Measurements from ENCODE around the gene ZNF362.
A peak's percentile ranks its signal among the peaks of the same experiment; 100 is the strongest.

The ZNF362 gene

GRCh38 chr1:33341190-33341589, 84.9 kb downstream of the ZNF362 start:
- DNase-seq (ENCODE audit: extremely low read depth in 1 of 2, low read depth in 1 of 2): no peak

DNA sequence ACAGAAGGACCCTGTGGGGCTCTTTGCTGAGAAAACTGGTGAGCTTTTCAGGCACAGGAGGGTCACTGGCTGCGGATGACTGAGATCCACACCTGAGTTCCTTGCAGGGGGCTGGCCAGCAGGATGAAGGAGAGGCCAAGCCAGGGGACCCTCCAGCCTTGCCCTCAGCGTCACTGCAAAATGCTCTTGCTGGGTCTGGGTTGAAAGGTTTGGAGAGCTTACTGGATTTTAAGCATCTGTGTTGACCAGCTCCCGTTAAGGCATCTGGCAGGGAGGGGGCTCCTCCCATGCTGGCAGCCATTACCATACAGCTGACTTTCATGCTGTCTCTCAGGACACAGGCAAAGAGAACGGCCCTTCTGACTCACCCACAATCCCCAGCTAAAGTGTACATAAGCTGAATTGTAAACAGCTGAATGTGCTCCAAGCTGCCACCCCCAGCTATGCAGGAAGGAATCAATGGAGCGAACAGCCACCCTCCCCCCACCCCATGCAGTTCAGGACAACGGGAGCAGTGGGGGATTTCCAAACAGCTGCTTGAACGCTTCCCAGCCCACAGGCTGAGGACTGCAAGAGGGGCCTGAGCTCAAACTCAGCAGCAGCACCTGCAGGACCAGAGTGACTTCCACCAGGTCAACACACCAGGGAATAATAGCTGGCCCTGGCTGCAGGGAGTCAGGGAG, 85.9 kb downstream of the ZNF362 start:
- DNase-seq (ENCODE audit: extremely low read depth in 1 of 2, low read depth in 1 of 2): no peak

DNA sequence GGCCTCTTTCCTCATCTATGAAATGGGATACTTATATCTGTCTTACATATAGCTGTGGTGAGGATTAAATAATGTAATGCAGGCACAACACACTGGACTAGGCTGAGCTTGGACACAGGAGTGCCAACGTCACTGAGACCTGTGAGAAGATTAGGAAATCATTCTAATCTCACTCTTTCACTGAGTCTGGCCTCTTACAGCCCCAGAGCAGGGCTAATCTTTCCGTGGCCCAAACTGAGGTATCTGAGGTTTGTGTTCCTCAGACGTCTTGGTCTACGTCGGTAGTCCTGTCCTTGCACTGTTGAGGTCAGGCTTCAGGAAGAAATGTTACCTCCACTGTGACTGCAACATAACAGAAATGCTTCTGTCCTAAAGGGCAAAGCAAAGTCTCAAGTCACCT, 87.2 kb downstream of the ZNF362 start:
- DNase-seq (ENCODE audit: extremely low read depth in 1 of 2, low read depth in 1 of 2): no peak

DNA sequence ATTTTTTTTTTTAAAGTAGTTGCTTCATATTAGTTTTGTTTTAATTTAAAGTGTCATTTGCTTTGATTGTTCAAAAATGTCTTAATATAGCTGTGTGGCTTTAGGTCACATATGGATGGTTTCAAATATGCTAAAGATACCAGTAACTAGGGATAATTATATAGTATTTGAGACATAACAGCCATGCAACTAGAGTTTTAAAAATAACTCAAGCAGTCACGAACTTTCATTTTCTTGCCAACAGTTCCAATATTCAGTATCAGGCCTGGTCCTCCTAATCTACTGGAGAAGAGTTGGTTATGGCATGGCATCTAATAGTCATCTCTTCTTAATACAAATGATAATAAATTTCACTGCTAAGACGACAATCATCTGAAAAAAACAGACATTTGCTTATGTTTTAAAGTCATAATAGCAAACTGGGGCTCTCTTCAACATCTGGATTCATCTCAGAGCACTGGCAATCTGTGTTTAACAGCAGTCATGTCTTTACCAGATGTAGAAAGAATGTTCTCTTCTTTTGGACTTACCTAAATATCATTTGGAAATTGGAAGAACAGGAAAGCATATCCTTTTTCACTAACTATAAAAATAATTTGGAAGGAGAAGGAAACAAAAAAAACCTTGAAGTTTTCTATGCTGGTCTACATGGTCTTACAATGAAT, 88.7 kb downstream of the ZNF362 start:
- DNase-seq (ENCODE audit: extremely low read depth in 1 of 2, low read depth in 1 of 2): no peak

DNA sequence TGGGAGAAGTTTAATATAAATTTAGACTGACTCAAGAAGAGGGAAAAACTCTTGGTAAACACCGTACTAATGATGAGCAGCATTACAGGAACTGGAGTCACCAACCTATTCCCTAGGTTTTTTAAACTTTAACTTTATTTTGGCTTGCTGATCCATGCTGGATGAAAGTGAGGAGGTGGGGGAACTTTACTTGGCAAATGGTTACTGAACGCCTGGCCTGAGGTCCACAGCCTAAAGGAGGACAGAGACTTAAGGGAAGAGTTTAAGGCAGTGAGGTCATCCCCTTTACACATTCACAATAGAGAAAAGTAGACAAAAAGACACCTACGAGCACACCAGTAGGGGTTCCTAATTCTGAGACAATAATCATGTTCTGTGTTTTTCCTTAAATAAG, 90.2 kb downstream of the ZNF362 start:
- DNase-seq (ENCODE audit: extremely low read depth in 1 of 2, low read depth in 1 of 2): no peak

DNA sequence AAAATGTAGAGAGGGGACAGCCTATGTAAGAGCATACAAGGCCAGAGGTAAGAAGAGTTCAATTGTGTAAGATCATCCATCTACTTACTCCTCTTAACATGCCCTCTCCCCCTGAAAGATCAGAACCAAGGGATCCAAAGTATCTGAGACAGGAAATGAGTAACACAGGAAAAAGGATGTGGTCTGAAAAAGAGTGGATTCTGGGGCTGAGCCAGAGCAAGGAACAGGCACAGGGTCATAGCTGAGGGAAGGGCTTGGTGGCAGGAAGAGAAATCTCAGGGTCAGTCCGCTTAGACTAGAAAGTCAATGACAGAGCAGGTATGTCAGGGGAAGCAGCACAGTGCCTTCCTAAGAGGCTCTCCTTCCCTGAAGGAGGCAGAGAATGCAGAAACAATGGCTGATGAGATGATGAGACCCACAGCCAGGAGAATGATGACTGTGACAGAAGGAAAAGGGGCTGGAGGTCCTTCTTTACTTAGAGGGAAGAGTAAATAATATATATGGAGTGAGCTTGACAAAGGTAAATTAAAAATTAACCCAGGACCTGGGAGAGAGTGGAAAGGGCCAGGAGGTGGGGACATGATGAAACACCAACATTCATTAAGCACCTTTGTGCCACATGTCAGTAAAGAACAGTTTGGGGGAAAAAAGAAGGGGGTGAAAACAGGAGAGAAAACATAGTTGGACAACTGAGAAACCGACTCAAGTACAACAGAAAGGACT, 90.8 kb downstream of the ZNF362 start:
- no peak for DNase-seq (ENCODE audit: extremely low read depth in 1 of 2, low read depth in 1 of 2)

GRCh38 chr1:33347650-33347992, 91.3 kb downstream of the ZNF362 start:
- no peak for DNase-seq (ENCODE audit: extremely low read depth in 1 of 2, low read depth in 1 of 2)

DNA sequence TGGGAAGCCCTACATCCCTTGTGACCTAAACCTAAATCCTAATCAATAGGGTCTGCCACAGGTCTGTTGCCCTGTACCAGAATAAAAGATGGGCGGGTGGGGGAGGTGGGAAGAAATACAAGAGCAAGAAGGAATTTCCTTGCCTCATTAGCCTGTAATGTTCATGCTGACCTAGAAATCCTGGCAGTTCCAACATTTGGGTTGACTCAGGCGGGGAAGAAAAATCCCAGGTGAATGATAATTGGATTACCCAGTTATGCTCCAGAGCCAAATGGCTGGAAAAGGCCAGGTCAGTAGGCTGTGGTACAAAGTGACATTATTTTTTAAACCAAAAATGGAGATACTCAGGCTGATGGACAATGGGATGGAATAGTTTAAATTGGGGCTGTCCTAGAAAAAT, 91.9 kb downstream of the ZNF362 start:
- DNase-seq (ENCODE audit: extremely low read depth in 1 of 2, low read depth in 1 of 2): no peak

DNA sequence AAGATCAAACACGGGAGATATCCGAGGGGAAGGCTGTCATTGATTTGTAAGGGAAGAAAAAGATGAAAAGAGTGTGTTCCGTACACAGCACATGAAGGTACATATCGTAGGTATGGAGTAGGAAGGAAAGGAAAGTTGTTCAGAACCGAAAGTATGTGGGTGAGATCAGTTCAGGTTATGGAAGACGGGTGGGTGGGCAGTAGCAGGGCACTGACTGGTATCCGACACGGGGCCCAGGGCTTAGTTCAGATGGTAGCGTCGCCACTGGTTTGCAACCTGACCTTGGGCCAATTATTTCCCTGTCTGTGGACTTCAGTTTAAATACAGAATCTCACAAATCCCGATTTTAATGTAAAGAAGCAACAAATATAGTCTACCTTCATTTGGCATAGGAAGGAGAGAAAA, 92.4 kb downstream of the ZNF362 start:
- DNase-seq (ENCODE audit: extremely low read depth in 1 of 2, low read depth in 1 of 2): no peak

DNA sequence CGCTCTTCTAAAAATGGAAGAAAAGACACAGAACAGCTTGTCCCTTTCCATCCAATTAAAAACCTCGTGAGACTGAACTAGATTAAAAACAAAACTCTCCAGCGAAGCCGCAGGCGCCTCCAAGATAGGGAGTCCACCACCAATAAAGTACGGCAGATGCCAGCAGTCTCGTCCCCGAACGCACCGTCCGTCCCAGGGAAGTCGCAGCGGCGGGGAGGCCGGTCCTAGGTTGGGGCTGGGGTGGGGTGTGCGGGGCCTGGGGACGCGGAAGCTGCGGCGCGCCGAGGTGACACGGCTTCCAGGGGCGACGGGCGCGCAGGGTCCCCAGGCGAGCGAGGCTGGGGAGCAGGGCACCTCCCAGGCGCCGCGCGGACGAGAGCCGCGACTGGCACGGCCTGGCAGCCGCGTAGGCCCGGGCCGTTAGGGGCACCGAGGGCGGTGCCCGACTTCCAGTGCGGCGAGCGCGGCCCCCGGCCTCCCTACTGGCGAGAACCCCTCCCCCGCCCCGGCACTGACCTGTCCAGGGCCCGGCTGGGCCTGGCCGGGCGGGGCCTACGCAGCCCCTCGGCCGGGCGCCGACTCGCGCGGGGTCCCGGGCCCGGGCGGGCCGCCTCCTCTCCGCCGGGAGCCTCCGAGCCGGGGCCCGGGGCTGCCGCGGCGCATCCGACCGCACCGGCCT, 92.9 kb downstream of the ZNF362 start:
- DNase-seq (ENCODE audit: extremely low read depth in 1 of 2, low read depth in 1 of 2): peak in 1 of 2 donors; percentile 30

DNA sequence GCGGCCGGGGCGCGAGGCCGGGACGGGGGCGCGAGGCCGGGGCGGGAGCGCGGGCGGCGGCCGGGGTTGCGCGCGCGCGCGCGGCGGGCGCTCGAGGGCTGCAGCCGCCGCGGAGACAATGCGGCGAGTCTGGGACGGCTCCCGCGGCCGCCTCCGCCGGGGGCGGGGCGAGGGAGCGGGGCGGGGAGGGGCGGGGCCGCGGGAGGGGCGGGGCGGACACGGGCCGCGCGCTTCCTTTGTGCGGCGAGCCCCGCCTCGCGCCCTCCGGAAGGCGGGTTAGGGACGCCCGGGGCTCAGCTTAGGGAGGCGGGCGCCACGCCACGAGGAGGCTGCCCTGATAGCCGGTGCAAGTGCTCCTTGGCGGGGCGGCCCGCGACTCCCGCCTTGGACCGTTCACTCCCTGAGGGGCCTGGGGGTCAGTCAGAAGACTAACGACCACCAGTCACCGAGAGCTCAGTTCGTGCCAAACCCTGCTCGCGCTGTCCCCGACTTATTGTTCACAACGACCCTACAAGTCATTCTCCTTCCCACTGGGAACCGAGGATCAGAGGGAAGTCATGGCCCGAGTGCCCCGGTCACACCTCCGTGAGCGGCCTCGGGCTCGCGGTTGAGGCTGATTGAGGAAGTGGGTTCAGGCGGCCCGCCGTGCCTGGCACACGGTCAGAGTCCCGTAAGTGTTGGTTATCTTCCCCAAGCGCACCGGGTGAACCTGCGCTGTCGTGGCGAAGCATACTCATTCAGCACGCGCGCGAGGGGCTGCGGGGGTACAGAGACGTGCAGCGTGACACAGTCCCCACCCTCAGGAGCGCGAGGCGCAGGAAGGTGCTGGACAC, 93.7 kb downstream of the ZNF362 start:
- DNase-seq (ENCODE audit: extremely low read depth in 1 of 2, low read depth in 1 of 2): peak; percentile 38 to 67
